ENCODE data around the gene LTBP1. TPM values are rescaled to one million over a fixed set of nuclear protein-coding genes. Genes with fewer than 3 reads are reported as not detected.

The LTBP1 gene
- total RNA-seq, 4 donors from 2014 or later, result 15.8 to 56.7 (median 28.3) TPM

DNA sequence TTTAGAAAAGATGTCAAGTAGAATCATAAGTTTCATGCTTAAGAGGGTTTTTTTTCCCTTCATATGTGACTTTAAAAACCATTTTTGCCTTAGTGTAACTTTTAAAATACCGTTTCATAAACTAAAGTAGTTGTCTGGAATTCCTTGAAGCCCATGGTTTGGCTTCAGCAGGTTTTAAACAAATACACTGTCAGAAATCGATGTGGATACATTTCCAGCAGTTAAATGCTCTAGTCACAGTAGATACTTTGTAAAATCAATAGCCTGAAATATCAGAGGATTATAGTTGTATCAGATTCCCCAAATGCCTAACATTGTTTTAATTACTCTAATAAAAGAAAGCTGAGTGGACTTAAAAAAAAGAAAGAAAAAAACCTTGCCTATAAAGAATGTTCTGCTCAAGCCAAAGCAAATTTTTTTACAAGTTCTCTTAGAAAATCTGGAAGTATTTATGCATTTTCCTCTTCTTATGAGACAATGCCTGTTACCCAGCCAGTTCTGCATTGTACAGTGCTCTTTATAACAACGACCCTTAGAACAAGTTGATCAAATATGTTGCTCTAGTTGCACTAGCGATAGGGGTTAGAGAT is 260.5 kb downstream of the LTBP1 start:
- Histone ChIP-seq H3K27ac (peak overlapping the region in 1 of 4 donors; percentile 5), H3K4me3 (no peak overlapping the region), H3K4me1 (peaks cover 0 to 7% (median 3%) of the 10 kb centered on the region in 4 donors), H3K36me3 (no peaks in the 10 kb centered on the region), H3K9me3 (no peaks in the 10 kb centered on the region), H3K27me3 (no peaks in the 10 kb centered on the region)
- 63 to 64% methylated on average over 4 of the region's 4 CpGs for WGBS, 2 donors (ENCODE audit: low coverage in 1 of 2)
- no peak for DNase-seq
- intact Hi-C loops (cut with DNase I; ENCODE audit: low total_unique reads), result no loop called here
- TF ChIP-seq EP300 (IDR thresholded peaks at IDR 0.05; ENCODE audit: low read depth), result no peak
- no peak for TF ChIP-seq POLR2A (IDR thresholded peaks at IDR 0.05)
- TF ChIP-seq, protein P1, sequence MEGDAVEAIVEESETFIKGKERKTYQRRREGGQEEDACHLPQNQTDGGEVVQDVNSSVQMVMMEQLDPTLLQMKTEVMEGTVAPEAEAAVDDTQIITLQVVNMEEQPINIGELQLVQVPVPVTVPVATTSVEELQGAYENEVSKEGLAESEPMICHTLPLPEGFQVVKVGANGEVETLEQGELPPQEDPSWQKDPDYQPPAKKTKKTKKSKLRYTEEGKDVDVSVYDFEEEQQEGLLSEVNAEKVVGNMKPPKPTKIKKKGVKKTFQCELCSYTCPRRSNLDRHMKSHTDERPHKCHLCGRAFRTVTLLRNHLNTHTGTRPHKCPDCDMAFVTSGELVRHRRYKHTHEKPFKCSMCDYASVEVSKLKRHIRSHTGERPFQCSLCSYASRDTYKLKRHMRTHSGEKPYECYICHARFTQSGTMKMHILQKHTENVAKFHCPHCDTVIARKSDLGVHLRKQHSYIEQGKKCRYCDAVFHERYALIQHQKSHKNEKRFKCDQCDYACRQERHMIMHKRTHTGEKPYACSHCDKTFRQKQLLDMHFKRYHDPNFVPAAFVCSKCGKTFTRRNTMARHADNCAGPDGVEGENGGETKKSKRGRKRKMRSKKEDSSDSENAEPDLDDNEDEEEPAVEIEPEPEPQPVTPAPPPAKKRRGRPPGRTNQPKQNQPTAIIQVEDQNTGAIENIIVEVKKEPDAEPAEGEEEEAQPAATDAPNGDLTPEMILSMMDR (IDR thresholded peaks at IDR 0.05), result no peak
- TF ChIP-seq POLR2AphosphoS5 (IDR thresholded peaks at IDR 0.05), result no peak
- in situ Hi-C loops (cut with MboI; ENCODE audit: low pct_ligation_motif_present in 1 of 4, low pct_unique_long_range_greater_than_20kb in 1 of 4, low sequenced_read_pairs in 3 of 4), result no loop called here

DNA sequence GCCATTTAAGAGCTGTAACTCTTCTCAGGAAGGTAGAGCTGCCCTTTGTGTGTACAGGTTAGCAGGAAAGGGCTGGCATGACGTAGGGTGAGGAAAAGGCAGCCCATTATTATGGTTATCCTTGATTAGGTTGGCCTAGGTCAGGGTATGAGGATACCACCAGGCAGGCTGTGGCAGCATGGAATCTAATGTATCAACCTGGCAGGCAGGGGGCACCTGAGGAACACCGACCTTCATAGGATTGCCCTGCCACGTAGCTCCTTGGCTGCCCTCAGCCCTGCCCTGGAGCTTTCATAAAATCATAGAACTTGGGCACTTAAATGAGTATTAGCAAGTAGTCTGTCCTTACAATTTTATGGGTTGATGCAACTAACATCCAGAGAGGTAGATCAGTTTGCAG is 261.6 kb downstream of the LTBP1 start:
- intact Hi-C loops (cut with DNase I; ENCODE audit: low total_unique reads), result no loop called here
- in situ Hi-C loops (cut with MboI; ENCODE audit: low pct_ligation_motif_present in 1 of 4, low pct_unique_long_range_greater_than_20kb in 1 of 4, low sequenced_read_pairs in 3 of 4), result no loop called here
- DNase-seq, result no peak
- 90% methylated on average over 2 to 3 of the region's 3 CpGs for WGBS, 2 donors (ENCODE audit: low coverage in 1 of 2)
- H3K36me3 ChIP-seq, result no peaks in the 10 kb centered on the region
- H3K4me1 ChIP-seq, result peaks cover 0 to 7% (median 3%) of the 10 kb centered on the region in 4 donors
- no peaks in the 10 kb centered on the region for H3K27me3 ChIP-seq
- TF ChIP-seq, protein P1 (IDR thresholded peaks at IDR 0.05), result no peak
- TF ChIP-seq POLR2AphosphoS5 (IDR thresholded peaks at IDR 0.05), result no peak
- no peak for TF ChIP-seq EP300 (IDR thresholded peaks at IDR 0.05; ENCODE audit: low read depth)
- no peak for TF ChIP-seq POLR2A (IDR thresholded peaks at IDR 0.05)
- H3K9me3 ChIP-seq, result no peaks in the 10 kb centered on the region
- no peak overlapping the region for H3K27ac ChIP-seq
- no peak overlapping the region for H3K4me3 ChIP-seq

DNA sequence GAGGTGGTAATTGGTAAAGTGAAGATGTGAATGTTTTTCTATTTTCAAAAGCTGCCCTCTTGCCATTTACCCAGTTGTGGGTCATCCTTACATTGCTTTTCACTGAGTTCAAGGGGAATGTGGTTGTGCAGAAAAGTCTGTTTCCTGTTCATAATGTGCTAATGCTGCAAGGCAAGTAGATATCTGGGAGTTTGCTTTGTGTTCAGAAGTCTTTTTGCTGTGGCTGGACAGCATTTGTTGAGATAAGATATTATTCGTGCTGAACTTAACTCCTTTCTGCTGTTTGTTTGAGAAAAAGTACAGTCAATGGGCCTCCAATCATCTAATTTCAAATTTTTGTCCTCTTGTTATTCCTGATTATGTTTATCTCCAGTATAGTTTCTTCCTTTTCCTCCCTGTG is 263.2 kb downstream of the LTBP1 start:
- in situ Hi-C loops (cut with MboI; ENCODE audit: low pct_ligation_motif_present in 1 of 4, low pct_unique_long_range_greater_than_20kb in 1 of 4, low sequenced_read_pairs in 3 of 4) (no loop called here), intact Hi-C loops (cut with DNase I; ENCODE audit: low total_unique reads) (no loop called here)
- no peaks in the 10 kb centered on the region for H3K36me3 ChIP-seq
- peak overlapping the region; percentile 34 to 64 (median 50) for H3K27ac ChIP-seq
- H3K4me1 ChIP-seq, result peaks cover 0 to 7% (median 3%) of the 10 kb centered on the region in 4 donors
- 63 to 77% methylated on average over 1 of the region's 1 CpG for WGBS, 2 donors (ENCODE audit: low coverage in 1 of 2)
- DNase-seq, result no peak
- no peak overlapping the region for H3K4me3 ChIP-seq
- H3K27me3 ChIP-seq, result no peaks in the 10 kb centered on the region
- TF ChIP-seq EP300 (IDR thresholded peaks at IDR 0.05; ENCODE audit: low read depth), result no peak
- no peak for TF ChIP-seq POLR2A (IDR thresholded peaks at IDR 0.05)
- TF ChIP-seq, protein P1 (IDR thresholded peaks at IDR 0.05), result no peak
- no peak for TF ChIP-seq POLR2AphosphoS5 (IDR thresholded peaks at IDR 0.05)
- no peaks in the 10 kb centered on the region for H3K9me3 ChIP-seq

DNA sequence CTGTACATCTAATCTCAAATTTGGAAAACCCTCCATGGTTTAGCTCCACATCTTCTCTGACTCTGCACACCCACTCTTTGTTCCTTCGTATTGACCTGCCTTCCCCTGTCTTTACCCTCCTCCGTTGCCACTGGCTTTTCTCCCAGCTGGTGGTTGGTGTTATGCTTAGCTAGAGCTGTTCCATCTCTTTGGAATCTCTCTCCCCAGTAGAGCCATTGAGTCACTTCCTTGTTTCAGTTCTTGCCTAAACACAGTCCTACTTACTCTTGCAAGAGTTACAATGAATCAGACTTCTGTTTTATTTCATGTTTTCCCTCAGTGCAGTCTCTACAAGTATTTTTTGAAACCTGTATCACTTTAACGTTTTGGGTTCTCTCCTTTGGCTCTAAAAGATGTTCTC is 263.9 kb downstream of the LTBP1 start:
- Histone ChIP-seq H3K4me1 (peaks cover 0 to 7% (median 3%) of the 10 kb centered on the region in 4 donors), H3K27me3 (no peaks in the 10 kb centered on the region), H3K4me3 (no peak overlapping the region), H3K36me3 (no peaks in the 10 kb centered on the region), H3K27ac (peak overlapping the region; percentile 34 to 64 (median 50)), H3K9me3 (no peaks in the 10 kb centered on the region)
- intact Hi-C loops (cut with DNase I; ENCODE audit: low total_unique reads) (no loop called here), in situ Hi-C loops (cut with MboI; ENCODE audit: low pct_ligation_motif_present in 1 of 4, low pct_unique_long_range_greater_than_20kb in 1 of 4, low sequenced_read_pairs in 3 of 4) (no loop called here)
- TF ChIP-seq POLR2AphosphoS5 (IDR thresholded peaks at IDR 0.05) (peak in 2 of 3 donors; percentile 15 to 50), EP300 (IDR thresholded peaks at IDR 0.05; ENCODE audit: low read depth) (no peak)
- TF ChIP-seq, protein P1 (IDR thresholded peaks at IDR 0.05), result no peak
- WGBS, 2 donors (ENCODE audit: low coverage in 1 of 2), result 48 to 63% methylated on average over 3 of the region's 3 CpGs
- no peak for DNase-seq

Measured in transverse colon (tissue), 4 donors.